Choroid plexus epithelial cell (primary cell): ENCODE results near the gene ZMIZ1.

Experiments
- DNase-seq: peaks from one replicate; pipeline ENCODE4 v3.0.0-alpha.2; 2010; ENCODE audit warnings: low read depth
- H3K4me3 ChIP-seq: 2 replicates; pipeline ENCODE4 v1.5.1; 2011; ENCODE audit warnings: low read depth, mild to moderate bottlenecking, control low read depth, low read length, moderate library complexity
- TF ChIP-seq, protein P1 (sequence below): conservative IDR thresholded peaks from 2 replicates; pipeline ENCODE4 v1.5.1; 2011; ENCODE audit warnings: low read depth, mild to moderate bottlenecking, control low read depth, inconsistent platforms, low read length, moderate library complexity

ZMIZ1 gene

DNA sequence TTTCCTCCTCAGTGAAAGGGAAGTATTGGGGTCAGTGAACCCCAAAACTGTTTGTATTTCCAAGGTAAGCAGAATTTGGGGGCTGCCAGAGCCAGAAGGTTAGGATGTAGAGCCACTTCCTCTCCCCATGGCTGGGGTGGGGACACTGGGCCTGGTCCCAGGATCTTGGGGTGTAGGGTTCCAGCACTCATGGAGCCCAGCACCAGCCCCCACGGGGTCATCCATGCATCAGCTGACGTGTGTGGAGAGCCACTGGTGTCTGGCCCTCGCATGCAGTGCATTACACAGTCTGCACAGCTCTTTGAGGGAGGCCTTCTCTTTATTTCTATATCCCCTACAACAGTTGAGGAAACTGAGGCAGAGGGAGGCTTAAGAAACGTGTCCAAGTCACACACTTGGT, 91.4 kb downstream of the ZMIZ1 start:
- DNase-seq, result peak; percentile 26
- H3K4me3 ChIP-seq, result no peak overlapping the region
- TF ChIP-seq, protein P1, sequence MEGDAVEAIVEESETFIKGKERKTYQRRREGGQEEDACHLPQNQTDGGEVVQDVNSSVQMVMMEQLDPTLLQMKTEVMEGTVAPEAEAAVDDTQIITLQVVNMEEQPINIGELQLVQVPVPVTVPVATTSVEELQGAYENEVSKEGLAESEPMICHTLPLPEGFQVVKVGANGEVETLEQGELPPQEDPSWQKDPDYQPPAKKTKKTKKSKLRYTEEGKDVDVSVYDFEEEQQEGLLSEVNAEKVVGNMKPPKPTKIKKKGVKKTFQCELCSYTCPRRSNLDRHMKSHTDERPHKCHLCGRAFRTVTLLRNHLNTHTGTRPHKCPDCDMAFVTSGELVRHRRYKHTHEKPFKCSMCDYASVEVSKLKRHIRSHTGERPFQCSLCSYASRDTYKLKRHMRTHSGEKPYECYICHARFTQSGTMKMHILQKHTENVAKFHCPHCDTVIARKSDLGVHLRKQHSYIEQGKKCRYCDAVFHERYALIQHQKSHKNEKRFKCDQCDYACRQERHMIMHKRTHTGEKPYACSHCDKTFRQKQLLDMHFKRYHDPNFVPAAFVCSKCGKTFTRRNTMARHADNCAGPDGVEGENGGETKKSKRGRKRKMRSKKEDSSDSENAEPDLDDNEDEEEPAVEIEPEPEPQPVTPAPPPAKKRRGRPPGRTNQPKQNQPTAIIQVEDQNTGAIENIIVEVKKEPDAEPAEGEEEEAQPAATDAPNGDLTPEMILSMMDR, result no peak

DNA sequence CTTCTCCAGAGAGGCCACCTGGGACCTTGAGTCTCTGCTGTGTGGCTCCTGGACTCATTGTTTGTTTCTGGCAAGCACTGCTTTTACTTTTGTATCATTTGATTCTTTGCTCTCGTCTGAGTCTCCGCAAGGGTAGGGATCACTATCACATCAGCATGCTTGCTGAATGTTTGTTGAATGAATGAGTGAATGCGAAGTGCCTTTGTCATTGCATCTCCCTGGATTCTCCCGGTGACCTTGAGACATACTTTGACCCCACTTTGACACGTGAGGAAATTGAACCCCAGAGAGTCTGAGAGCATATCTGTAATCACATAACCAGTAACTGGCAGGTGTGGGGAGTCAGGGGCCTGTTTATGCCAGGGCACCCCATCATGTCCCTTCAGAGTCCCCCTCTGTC, 92.8 kb downstream of the ZMIZ1 start:
- DNase-seq, result no peak
- TF ChIP-seq, protein P1, result no peak
- H3K4me3 ChIP-seq, result no peak overlapping the region

DNA sequence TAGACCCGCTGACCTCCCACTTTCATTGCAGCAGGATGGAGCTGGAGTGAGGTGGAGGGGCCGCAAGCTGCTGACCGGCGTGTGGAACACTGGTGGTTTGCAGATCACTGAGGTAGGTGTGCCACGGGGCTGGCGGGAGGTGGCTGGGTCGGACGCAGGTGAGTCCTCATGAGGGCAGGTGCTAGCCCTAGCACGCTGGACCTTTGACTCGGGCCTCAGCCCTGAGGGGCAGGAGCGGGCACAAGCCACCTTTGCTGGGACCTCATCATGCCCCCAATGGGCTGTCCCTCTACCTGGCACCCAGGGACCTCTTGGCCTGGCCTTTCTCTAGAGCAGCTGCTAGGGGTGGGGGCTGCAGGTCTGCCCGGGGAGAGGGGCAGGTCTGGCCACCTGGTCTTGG, 93.3 kb downstream of the ZMIZ1 start:
- no peak overlapping the region for H3K4me3 ChIP-seq
- TF ChIP-seq, protein P1, result no peak
- no peak for DNase-seq

DNA sequence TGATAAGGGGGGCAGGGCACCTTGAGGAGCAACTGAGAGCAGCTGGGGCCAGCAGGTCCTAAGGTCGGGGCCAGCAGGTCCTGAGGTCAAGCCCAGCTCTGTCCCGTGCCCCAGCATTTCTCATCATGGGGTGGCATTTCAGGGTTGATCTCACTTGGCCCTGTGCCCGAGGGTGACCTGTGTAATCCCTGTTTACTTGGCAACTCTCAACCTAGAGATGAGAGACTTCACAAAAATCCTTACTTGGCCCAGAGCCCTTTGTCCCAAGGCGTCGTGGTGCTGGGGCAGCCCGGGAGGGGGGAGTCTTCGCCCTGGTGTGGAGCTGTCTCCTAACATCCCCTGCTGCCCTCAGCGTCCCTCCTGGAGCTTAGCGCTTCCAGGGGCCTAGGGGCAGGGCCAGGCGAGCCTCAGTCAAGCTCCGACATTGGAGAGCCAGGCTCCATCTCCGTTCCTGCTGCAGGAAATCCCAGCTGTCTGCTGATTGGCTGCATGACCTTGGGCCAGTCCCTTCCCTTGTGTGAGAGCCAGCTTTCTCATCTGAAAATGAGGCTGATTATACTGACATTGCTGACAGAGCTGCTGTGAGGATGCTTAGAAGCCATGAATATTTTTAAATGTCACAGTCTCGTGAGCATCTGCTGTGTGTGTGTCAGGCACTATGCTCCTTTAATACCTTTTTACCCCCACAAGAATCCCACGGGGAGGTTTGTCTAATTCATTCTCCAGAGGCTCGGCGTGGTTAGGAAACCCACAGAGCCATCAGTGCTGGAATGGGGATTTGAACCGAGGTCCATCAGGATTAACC, 94.3 kb downstream of the ZMIZ1 start:
- H3K4me3 ChIP-seq, result no peak overlapping the region
- TF ChIP-seq, protein P1, result no peak
- peak; percentile 44 for DNase-seq

DNA sequence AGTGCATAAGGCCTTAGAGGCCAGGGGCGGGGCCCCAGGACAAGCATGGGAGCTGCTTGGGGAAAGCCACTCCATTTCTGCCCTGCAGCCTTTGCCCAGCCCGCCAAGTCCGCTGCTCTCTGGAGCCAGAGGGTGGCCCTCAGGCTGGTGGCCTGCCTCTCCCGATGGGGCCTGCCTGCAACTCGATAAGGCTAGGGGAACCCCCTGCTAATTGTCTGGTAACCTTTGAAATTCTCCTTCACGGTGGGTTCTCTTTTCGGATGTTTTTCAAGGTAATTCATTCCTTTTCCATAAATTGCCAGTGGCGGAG, 94.9 kb downstream of the ZMIZ1 start:
- DNase-seq, result no peak
- H3K4me3 ChIP-seq, result no peak overlapping the region
- TF ChIP-seq, protein P1, result no peak

DNA sequence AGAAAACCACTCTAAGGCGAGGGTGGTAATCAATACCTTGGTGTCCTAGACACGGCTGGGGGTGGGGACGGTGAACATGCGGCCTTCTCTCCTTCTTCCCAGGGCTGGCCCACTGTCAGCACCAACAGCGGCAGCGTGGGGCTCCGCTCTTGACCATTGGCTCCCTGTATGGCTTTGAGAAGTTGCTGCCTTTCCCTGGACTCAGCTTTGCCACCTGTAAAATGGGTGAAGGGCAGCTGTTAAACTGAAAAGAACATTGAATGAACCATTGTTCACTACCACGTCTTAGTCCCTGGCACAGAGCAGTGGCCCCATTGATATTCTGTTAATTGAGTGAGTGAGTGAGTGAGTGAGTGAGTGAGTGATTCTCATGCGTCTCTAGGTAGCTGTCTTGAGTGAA, 95.3 kb downstream of the ZMIZ1 start:
- H3K4me3 ChIP-seq, result no peak overlapping the region
- DNase-seq, result no peak
- TF ChIP-seq, protein P1, result no peak

DNA sequence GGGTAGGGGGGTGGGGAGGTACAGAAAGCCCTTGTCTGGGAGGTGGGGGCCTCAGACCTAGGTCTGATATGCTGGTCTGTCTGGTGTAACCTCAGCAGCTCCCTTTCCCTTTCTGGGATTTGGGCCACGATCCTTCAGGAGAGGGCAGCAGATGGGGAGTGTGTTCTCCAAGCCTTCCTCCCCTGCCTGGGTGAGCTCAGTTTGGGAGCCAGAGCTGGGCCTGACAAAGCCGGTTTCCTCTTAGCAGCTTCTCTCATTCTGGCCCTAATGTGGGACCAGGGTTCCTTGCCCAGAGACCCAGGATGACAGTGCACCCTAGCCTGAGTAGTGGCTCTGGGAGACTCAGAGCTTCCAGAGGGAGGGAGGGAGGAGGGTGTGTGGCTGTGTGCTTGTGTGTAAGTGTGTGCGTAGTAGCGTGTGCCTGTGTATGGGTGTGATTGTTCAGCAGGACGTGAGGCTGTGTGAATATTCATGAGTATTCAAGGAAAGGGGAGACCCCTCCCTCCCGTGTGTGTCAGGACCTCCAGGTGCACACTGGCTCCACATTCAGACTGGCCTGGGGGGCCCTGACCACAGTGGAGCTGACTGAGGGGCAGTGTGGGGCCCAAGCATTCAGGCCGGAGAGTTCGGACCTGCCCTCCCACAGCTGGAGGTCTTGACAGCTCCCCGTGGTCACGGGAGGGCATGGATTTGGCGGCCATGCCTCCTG, 96.5 kb downstream of the ZMIZ1 start:
- TF ChIP-seq, protein P1, result no peak
- no peak overlapping the region for H3K4me3 ChIP-seq
- no peak for DNase-seq
